Activated T-helper 9 cell treated with anti-CD3 and anti-CD28 coated beads, Interleukin-2, amount 50 U/mL, for 16 hours (primary cell): ENCODE data around the gene CTDP1.

Experiments
- DNase-seq: peaks from one replicate; pipeline ENCODE4 v3.0.0-alpha.2; 2020; ENCODE audit warnings: low read depth

Gene CTDP1

DNA sequence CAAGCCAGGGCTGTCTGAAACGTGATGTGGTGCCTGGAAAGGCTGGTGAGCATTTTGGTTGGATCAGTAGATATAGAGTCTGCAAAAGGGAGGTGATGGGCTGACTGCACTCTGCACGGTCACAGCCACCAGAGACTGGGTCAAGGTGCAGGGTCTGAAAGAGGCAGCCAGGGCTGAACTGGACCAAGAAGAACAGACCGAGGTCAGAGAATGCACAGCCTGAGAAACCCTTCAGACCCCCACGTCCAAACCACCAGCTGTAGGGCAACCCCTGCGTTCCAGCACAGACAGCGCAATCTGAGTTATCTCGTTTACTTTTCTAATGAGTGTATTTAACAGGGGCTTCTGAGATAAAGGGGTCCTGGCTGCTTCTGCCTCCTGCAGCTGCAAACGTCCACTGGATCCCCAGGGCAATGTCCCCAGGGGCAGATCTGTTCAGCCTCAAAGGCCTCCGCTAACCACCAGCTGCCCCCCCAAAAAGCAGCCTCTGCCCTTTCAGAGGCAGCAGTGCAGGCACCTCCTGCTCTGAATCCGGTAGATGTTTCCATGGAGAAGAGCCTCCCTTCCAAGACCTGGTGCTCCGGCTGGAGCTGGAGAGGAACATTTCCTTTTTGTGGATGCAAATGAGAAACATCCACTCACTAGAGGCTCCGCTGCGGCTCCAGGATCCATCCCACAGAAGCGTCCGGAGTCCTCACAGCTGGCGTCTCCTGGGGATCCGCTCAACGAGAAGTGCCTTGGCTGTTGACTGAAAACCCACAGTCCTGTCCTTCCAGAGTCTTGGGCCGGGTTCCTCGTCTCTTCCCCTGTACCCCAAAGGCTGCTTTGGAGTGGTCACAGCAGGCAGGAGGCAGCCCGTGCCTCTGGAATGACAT is 117.2 kb downstream of the CTDP1 start:
- DNase-seq, result no peak

DNA sequence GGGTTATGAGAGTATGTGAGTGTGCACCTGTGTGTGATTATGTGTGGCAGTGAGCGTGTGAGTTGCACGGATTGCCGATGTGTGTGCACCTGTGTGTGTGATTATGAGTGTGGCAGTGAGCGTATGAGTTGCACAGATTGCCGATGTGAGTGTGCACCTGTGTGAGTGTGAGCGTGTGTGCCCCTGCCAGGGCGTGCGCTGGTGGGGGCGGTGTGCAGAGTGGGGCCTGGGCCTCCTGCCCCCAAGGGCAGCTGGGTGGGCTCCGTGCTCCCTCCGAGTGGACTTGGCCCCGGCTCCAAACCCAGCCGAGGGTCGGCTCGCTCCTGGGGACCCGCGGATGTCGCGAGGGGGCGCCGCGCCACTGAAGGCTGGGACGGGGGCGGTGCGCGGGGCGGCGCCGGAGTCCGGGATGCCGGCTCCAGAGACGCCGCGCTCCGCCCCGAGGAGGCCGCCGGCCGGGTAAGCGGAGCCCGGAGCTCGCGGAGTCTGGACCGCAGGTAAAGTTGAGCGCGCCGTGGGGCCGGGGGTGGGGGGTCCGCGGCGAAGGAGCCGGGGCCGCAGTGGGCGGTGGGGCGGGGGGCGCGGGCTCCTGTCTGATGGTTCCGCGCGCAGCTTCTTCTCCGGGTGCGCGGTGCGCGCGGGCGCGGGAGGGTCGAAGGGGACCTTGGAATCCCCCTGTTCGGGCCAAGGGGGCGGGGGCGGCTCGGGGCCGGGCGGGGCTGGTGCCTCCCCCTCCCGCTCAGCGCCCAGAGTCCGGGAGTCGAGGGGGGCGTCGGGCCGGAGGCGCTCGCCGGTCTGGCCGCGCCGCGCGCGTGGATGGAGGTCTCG is 118.1 kb downstream of the CTDP1 start, which contains the start of gene KCNG2:
Gene KCNG2 (plus strand): TSS at position 421 of the 828 bp plus-strand sequence. CDS start 65,730 bp downstream, outside the sequence.
- DNase-seq, result no peak

DNA sequence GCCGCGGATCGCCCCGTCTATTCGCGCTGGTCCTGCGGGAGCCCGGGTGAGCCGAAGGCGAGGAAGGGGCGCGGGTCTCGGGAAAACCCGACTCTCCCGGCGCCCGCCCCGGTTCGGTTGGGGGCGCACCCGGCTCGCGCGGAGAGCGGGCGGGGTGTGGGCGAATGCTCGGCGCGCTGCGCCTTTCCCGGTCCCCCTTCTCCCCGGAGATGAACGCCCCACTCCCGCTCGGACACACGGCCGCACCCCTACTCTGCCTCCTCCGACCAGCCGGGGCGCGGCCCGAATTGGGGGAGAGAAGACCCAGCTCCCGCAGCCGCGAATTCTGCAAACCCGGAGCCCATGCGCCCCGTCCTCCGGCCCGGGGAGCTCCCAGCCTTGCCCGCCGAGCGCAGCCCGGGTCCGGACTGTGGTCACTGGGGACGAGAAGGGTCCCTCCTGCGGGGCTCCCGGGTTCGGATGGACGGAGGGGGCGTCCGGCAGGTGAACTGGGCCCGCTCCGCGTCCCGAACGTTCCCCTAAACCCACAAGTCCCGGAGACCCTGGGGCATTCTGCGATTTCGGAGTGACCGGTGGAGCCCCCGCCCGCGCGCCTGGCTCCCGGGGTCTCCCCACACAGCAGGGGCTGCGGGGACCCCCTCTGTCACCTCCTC is 118.9 kb downstream of the CTDP1 start:
- DNase-seq, result no peak

DNA sequence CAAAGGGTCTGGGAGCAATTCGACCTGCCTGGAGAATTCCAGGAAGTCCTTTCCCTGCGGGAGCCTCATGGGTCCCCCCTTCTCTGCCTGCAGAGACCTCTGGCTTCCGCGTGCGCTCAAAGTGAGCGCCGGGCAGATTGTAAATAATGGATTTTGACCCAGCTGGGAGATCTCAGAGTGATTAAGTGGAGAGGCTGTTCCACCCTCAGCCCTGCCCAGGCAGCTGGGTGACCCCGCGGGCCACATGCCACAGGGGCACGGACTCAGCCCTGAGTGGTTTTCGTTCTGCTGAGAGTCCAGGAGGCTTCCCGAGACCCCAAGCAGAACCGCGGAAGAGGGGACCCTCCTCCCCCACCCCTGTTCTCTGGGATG is 119.4 kb downstream of the CTDP1 start:
- no peak for DNase-seq

DNA sequence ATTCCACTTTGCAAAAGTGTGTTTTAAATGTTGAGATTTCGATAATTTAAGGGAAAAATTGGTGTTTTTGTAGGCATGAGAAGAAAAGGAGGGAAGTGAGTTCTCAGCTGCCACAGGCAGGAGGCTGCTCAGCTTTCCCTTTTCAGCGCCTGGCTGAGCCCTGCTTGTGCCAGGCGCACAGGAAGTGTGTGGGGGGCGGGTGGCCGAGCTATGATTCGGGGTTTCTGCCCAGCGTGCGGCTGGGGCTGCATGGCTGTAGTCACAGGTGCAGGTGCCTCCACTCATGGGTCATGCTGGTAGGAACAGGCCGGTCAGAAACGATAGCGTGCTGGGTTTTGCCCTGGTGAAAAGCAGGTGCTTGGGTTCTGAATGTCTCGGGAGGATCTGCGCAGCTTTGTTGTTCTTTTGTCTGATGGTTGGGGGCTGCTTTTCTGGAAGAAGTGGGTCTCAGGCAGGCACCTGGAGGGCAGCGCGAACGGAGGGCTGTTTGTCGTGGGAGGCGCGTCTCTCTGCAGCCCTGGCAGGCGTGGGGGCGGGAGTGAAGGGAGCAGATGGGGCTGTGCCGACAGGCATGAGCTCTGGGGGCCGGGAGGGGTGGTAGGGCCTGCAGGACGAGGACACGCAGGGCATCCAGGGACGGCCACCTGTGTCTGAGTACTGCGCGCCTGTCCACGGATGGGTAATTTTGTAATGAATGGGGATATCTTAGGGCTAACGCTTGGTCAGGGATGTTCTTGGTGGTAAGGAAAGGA is 120.2 kb downstream of the CTDP1 start:
- DNase-seq, result no peak

DNA sequence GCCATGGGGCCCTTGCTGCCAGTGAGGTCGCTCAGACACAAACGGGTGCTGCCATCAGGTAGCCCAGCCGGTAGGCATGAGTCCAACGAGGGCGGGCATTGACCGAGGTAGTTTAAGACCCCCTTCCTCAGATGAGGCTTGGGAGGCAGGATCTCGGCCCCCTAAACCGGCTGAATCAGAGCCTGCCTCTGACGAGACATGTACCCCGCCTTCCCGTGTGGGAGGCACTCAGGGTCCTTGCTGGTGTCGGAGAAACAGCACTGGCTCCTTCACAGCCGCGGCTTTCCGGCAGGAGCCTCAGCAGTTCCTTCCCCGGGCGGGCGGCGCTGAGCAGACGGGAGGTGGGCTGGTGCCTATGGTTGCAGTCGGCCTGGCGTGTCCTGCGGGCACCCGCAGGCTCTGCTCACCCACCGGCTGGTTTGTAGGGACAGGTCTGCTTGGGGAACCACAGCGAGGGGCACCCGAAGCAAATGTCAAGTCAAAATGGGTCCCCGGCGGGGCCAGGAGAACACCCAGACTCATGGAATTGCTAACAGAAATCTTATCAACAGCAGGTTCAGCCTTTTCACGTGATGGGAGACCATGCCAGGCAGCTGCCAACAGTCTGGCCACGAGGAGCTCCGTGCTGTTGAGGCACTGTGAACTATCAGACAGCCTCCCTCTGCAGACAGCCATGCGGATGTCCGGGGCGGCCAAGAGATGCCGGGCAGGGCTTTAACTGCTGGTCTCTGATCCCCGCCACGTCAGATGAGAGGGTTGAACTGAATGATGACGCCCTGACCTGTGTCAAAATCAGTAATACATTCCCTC is 121.0 kb downstream of the CTDP1 start:
- no peak for DNase-seq

DNA sequence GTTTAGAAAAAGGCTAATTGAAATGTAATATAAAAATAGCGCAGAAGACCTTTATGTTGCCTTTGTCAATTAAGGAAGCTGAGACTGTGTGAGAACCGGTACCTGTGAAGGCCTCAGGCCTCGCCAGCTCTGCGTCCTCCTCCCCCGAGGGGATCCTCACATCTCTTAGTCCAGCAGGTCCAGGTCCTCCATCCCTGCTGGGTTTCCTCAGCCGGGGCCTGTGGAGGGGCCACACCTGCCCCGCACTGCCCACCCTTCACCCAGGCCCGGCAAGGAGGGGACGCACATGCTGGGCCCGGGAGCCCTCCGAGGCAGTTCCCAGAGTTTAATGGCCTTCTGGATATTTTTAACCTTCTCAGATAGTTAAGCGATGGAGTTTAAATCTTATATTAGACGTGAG is 121.6 kb downstream of the CTDP1 start:
- no peak for DNase-seq

DNA sequence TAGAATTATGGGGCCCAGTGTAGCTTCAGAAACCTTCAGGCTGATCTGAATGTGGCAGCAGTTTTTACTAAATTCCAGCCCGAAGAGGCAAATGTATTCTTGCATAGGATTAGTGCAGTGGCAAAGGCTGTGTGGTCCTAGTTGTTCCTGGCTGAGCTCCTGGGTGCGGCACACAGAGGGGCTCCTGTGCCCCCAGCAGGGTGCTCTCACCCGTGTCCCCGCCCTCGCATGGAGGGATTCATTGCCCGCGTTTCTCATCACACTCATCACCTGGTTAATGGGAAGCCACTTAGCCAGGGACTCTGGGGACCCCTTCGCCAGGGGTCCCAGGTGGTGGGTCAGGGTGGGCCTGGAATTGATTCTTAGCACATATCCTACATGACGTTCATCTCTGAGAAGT is 122.0 kb downstream of the CTDP1 start:
- no peak for DNase-seq

DNA sequence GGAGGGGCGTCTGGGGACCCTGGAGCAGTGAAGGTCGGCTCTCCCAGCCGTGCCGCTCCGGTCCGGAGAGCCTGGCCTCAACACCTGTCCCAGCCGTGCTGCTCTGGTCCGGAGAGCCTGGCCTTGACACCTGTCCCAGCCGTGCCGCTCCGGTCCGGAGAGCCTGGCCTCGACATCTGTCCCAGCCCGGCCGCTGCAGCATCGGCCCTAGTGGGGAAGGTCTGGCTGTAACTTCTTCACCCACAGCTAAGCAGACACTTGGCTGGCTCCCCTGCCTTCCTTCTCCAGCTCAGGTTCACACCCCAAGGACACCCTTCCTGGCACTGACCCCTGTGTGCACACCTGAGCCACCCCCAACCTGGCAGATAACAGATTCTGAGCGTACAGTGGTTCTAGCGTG is 122.7 kb downstream of the CTDP1 start:
- no peak for DNase-seq

DNA sequence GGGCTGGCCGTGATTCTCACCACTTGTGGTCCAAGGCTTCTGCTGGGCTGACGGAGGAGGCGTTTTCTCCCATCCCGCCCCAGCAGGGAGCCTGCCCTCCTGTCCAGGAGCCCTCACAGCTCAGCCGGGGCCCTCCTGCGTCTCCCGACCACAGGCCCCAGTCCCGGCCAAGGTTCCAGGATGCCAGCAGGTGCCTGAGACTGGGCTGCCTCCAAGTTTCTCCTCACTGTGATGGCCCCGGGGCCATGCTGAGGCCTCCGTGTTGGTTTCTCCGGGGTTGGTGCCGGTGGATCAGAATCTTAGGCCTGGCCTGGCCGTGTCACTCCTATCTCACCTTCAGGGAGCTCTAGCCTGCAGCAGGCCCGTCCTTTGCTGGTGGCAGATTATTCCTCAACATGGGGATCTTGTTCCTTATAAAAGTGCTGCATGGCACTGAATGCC is 124.0 kb downstream of the CTDP1 start:
- DNase-seq, result no peak
